H9 (cell line): Measurements from ENCODE around the gene PRRT1B. TPM values are rescaled to one million over a fixed set of nuclear protein-coding genes. Genes with fewer than 3 reads are reported as not detected.

ENCODE experiments used
- DNase-seq: peaks from one replicate; pipeline ENCODE4 v3.0.0-alpha.2; 2017
- H2AFZ ChIP-seq: one replicate; pipeline ENCODE4 v1.6.1; 2013; ENCODE audit warnings: mild to moderate bottlenecking, low read length, control low read depth, moderate library complexity
- H2AK5ac ChIP-seq: 2 replicates; pipeline ENCODE4 v1.6.1; 2013; ENCODE audit warnings: low read length, control low read depth, mixed read lengths; ENCODE audit not compliant: insufficient read length
- H2BK120ac ChIP-seq: one replicate; pipeline ENCODE4 v1.6.1; 2013; ENCODE audit warnings: low read depth, mild to moderate bottlenecking, low read length, control low read depth, inconsistent platforms; ENCODE audit not compliant: poor library complexity, severe bottlenecking
- H2BK12ac ChIP-seq: 2 replicates; pipeline ENCODE4 v1.6.1; 2013; ENCODE audit warnings: low read length, control low read depth, mixed read lengths, low read depth; ENCODE audit not compliant: insufficient read length
- H2BK15ac ChIP-seq: 2 replicates; pipeline ENCODE4 v1.6.1; 2013; ENCODE audit warnings: low read depth, low read length, control low read depth
- H2BK20ac ChIP-seq: one replicate; pipeline ENCODE4 v1.6.1; 2013; ENCODE audit warnings: low read depth, mild to moderate bottlenecking, low read length, control low read depth, inconsistent platforms; ENCODE audit not compliant: poor library complexity, severe bottlenecking
- H2BK5ac ChIP-seq: 2 replicates; pipeline ENCODE4 v1.6.1; 2013; ENCODE audit warnings: low read length, control low read depth, mixed read lengths; ENCODE audit not compliant: insufficient read length
- H3K14ac ChIP-seq: 2 replicates; pipeline ENCODE4 v1.6.1; 2013; ENCODE audit warnings: low read length, control low read depth; ENCODE audit not compliant: insufficient read depth
- H3K18ac ChIP-seq: 2 replicates; pipeline ENCODE4 v1.6.1; 2013; ENCODE audit warnings: low read depth, mild to moderate bottlenecking, mixed read lengths, low read length, control low read depth; ENCODE audit not compliant: insufficient read length
- H3K23ac ChIP-seq: 2 replicates; pipeline ENCODE4 v1.6.1; 2013; ENCODE audit warnings: low read length, control low read depth, mixed read lengths, low read depth; ENCODE audit not compliant: insufficient read length
- H3K23me2 ChIP-seq: 2 replicates; pipeline ENCODE4 v1.6.1; 2013; ENCODE audit warnings: low read depth, mild to moderate bottlenecking, mixed read lengths, low read length, control low read depth; ENCODE audit not compliant: insufficient read length, poor library complexity, severe bottlenecking
- H3K27ac ChIP-seq: 2 replicates; pipeline ENCODE4 v1.5.1; 2013; ENCODE audit warnings: low read length, control low read depth, mixed read lengths, low read depth; ENCODE audit not compliant: insufficient read length
- H3K27me3 ChIP-seq: 2 replicates; pipeline ENCODE4 v1.6.1; 2013; ENCODE audit warnings: low read length, control low read depth, inconsistent platforms; ENCODE audit not compliant: insufficient read depth
- H3K4ac ChIP-seq: 2 replicates; pipeline ENCODE4 v1.6.1; 2013; ENCODE audit warnings: low read depth, mild to moderate bottlenecking, control low read depth, inconsistent platforms, low read length, moderate library complexity
- H3K4me1 ChIP-seq: 2 replicates; pipeline ENCODE4 v1.6.1; 2013; ENCODE audit warnings: low read length, control low read depth, inconsistent platforms; ENCODE audit not compliant: insufficient read depth
- H3K4me2 ChIP-seq: 2 replicates; pipeline ENCODE4 v1.6.1; 2013; ENCODE audit warnings: low read length, control low read depth, mixed read lengths; ENCODE audit not compliant: insufficient read length, insufficient read depth
- H3K56ac ChIP-seq: 2 replicates; pipeline ENCODE4 v1.6.1; 2013; ENCODE audit warnings: low read depth, mild to moderate bottlenecking, mixed read lengths, low read length, control low read depth; ENCODE audit not compliant: insufficient read length
- H3K79me1 ChIP-seq: 2 replicates; pipeline ENCODE4 v1.6.1; 2013; ENCODE audit warnings: low read depth, mild to moderate bottlenecking, moderate library complexity, low read length, control low read depth, inconsistent platforms; ENCODE audit not compliant: insufficient read depth, poor library complexity, severe bottlenecking
- H3K79me2 ChIP-seq: 2 replicates; pipeline ENCODE4 v1.6.1; 2013; ENCODE audit warnings: low read length, control low read depth, inconsistent platforms; ENCODE audit not compliant: insufficient read depth
- H3K9ac ChIP-seq: 2 replicates; pipeline ENCODE4 v1.6.1; 2013; ENCODE audit warnings: low read length, control low read depth, mixed read lengths; ENCODE audit not compliant: insufficient read length; ENCODE audit errors: extremely low read depth
- H3K9me3 ChIP-seq: one replicate; pipeline ENCODE4 v1.6.1; 2013; ENCODE audit warnings: low read depth, low read length, inconsistent platforms; ENCODE audit not compliant: control insufficient read depth
- H3T11ph ChIP-seq: one replicate; pipeline ENCODE4 v1.6.1; 2013; ENCODE audit warnings: mild to moderate bottlenecking, low read length, control low read depth, inconsistent platforms
- H4K20me1 ChIP-seq: one replicate; pipeline ENCODE4 v1.6.1; 2013; ENCODE audit not compliant: control insufficient read depth, insufficient read length, insufficient read depth
- H4K5ac ChIP-seq: 2 replicates; pipeline ENCODE4 v1.6.1; 2013; ENCODE audit warnings: low read depth, mild to moderate bottlenecking, mixed read lengths, low read length, control low read depth; ENCODE audit not compliant: insufficient read length
- H4K8ac ChIP-seq: replicated peaks from 2 replicates; pipeline ENCODE4 v1.6.1; 2013; ENCODE audit warnings: low read length, control low read depth, mixed read lengths, low read depth; ENCODE audit not compliant: insufficient read length
- H4K91ac ChIP-seq: 2 replicates; pipeline ENCODE4 v1.6.1; 2013; ENCODE audit warnings: low read depth, mild to moderate bottlenecking, moderate library complexity, mixed read lengths, low read length, control low read depth; ENCODE audit not compliant: insufficient read length
- H3K27ac Mint-ChIP-seq, 3 experiments: 2 replicates in 2 of 3; 3 replicates in 1 of 3; pipeline ENCODE4 v1.8.0; 2020 to 2021; ENCODE audit warnings: mixed read lengths in 3 of 3, mild to moderate bottlenecking in 1 of 3, moderate library complexity in 1 of 3
- H3K27me3 Mint-ChIP-seq: 2 replicates; pipeline ENCODE4 v1.8.0; 2021; ENCODE audit warnings: low read depth, mild to moderate bottlenecking, moderate library complexity, mixed read lengths
- H3K36me3 Mint-ChIP-seq, 3 experiments: 2 replicates in 2 of 3; 3 replicates in 1 of 3; pipeline ENCODE4 v1.8.0; 2020 to 2021; ENCODE audit warnings: low read depth in 3 of 3, mixed read lengths in 3 of 3; ENCODE audit not compliant: insufficient read depth in 1 of 3
- H3K4me1 Mint-ChIP-seq, 2 experiments: 2 replicates each; pipeline ENCODE4 v1.8.0; 2020; ENCODE audit warnings: mixed read lengths in 2 of 2
- H3K4me3 Mint-ChIP-seq, 2 experiments: 2 replicates in 1 of 2; 3 replicates in 1 of 2; pipeline ENCODE4 v1.8.0; 2020 to 2021; ENCODE audit warnings: mild to moderate bottlenecking in 2 of 2, mixed read lengths in 2 of 2, moderate library complexity in 1 of 2
- H3K9me3 Mint-ChIP-seq, 2 experiments: 2 replicates in 1 of 2; 3 replicates in 1 of 2; pipeline ENCODE4 v1.8.0; 2020; ENCODE audit warnings: mild to moderate bottlenecking in 2 of 2, mixed read lengths in 2 of 2, moderate library complexity in 1 of 2
- CTCF ChIP-seq: fragments of 200-600 bp; sonication (generic); conservative IDR thresholded peaks from 3 replicates; pipeline ENCODE4 v1.8.0; 2021; ENCODE audit warnings: antibody characterized with exemption, mild to moderate bottlenecking
- WGBS: extraction: QIAGEN DNeasy Blood & Tissue Kit; methylation state at CpG from one replicate; pipeline ENCODE4 v1.1.7; 2013; ENCODE audit warnings: missing lambda C conversion rate, low lambda C conversion rate, mixed read lengths; ENCODE audit not compliant: insufficient read length; ENCODE audit errors: extremely low coverage; 5-methylcytosine and 5-hydroxymethylcytosine counted together
- total RNA-seq: library from RNA; stranded (reverse); gene quantifications from 2 replicates; pipeline ENCODE4 v1.2.1, GENCODE V29; 2021

PRRT1B gene
- total RNA-seq, 1 experiment from 2014 or later = 1.0 TPM

GRCh38 chr9:131502781-131503625, 42.3 kb upstream of the PRRT1B start, which contains the start of gene POMT1:
TSS of gene POMT1 (plus strand) at chr9:131502918. CDS start at chr9:131504219, 1,301 bp downstream.
- Histone ChIP-seq H3K4ac (no peak within 1 kb of the TSS), H2BK120ac (no peak within 1 kb of the TSS), H3T11ph (no peak within 1 kb of the TSS), H2BK15ac (no peak within 1 kb of the TSS), H3K56ac (no peak within 1 kb of the TSS), H4K91ac (no peak within 1 kb of the TSS), H2BK5ac (no peak within 1 kb of the TSS), H3K18ac (no peak within 1 kb of the TSS), H4K20me1 (peaks cover 2% of the 10 kb centered on the region), H3K23me2 (peaks cover 9% of the 10 kb centered on the region), H2BK12ac (no peak within 1 kb of the TSS), H2BK20ac (no peak within 1 kb of the TSS), H4K8ac (no peak within 1 kb of the TSS), H3K27me3 (no peaks in the 10 kb centered on the region), H4K5ac (no peak within 1 kb of the TSS), H3K79me1 (no peaks in the 10 kb centered on the region), H3K9me3 (no peaks in the 10 kb centered on the region), H3K4me2 (peak within 1 kb of the TSS; percentile 58), H3K9ac (peak within 1 kb of the TSS; percentile 21), H3K23ac (no peak within 1 kb of the TSS), H3K79me2 (no peaks in the 10 kb centered on the region), H3K27ac (no peak within 1 kb of the TSS), H2AFZ (no peak within 1 kb of the TSS), H2AK5ac (no peak within 1 kb of the TSS), H3K14ac (no peak within 1 kb of the TSS; the same call in 1 of the 2 replicates), H3K4me1 (no peaks in the 10 kb centered on the region)
- WGBS = no CpG with 5 or more reads among the region's 83 CpGs
- H3K27me3 Mint-ChIP-seq = peaks cover 7% of the 10 kb centered on the region
- peak within 1 kb of the TSS; percentile 55 to 94 (median 62); a peak in 5 of 7 replicates for H3K27ac Mint-ChIP-seq
- H3K36me3 Mint-ChIP-seq = peaks cover 10 to 61% (median 50%) of the 10 kb centered on the region in 3 experiments; a peak in 6 of 7 replicates
- DNase-seq = peak; percentile 92
- H3K4me3 Mint-ChIP-seq = peak within 1 kb of the TSS; percentile 86 to 90
- peaks cover 37 to 55% of the 10 kb centered on the region in 2 experiments for H3K4me1 Mint-ChIP-seq
- no peaks in the 10 kb centered on the region for H3K9me3 Mint-ChIP-seq
- no peak for TF ChIP-seq CTCF
